HCT116 (cell line): ENCODE measurements around the gene SULT6B1.

Experiments used
- EZH2 ChIP-seq: fragments of 200-600 bp; sonication (generic); IDR thresholded peaks from 2 replicates; pipeline ENCODE4 v1.6.1; 2017; ENCODE audit warnings: antibody characterized with exemption, mixed run types
- EZH2phosphoT487 ChIP-seq: fragments of 200-600 bp; IDR thresholded peaks from 2 replicates; pipeline ENCODE4 v1.6.1; 2018; ENCODE audit warnings: antibody characterized with exemption, borderline replicate concordance
- JUND ChIP-seq: IDR thresholded peaks from 2 replicates; pipeline ENCODE4 v1.6.1; 2012
- POLR2A ChIP-seq: IDR thresholded peaks from 2 replicates; pipeline ENCODE4 v1.7.0; 2011; ENCODE audit warnings: borderline replicate concordance; ENCODE audit not compliant: insufficient read depth, insufficient read length; ENCODE audit errors: extremely low read depth
- POLR2AphosphoS5 ChIP-seq: IDR thresholded peaks from 2 replicates; pipeline ENCODE4 v1.6.1; 2011; ENCODE audit warnings: mild to moderate bottlenecking, low read depth, low read length, moderate library complexity
- SIN3A ChIP-seq: IDR thresholded peaks from 2 replicates; pipeline ENCODE4 v1.6.1; 2012; ENCODE audit warnings: low read depth
- ZFX ChIP-seq: fragments of 450-650 bp; IDR thresholded peaks from 2 replicates; pipeline ENCODE4 v1.6.1; 2017
- TF ChIP-seq, protein P1 (sequence below), 3 experiments: fragments of 200-600 bp in 1 of 3; sonication (generic) in 1 of 3; IDR thresholded peaks in 2 of 3; conservative IDR thresholded peaks in 1 of 3; 2 replicates each; pipeline ENCODE4 v1.5.1; 2012 to 2017; ENCODE audit warnings: low read depth in 2 of 3, low read length in 2 of 3, antibody characterized with exemption in 1 of 3, borderline replicate concordance in 1 of 3, control low read depth in 1 of 3, mild to moderate bottlenecking in 1 of 3, mixed read lengths in 1 of 3, mixed run types in 1 of 3, moderate library complexity in 1 of 3; ENCODE audit not compliant: insufficient read depth in 1 of 3
- TF ChIP-seq, protein P2 (sequence below): IDR thresholded peaks from 2 replicates; pipeline ENCODE4 v1.6.1; 2011; ENCODE audit warnings: mild to moderate bottlenecking, low read length, moderate library complexity; ENCODE audit not compliant: insufficient replicate concordance; ENCODE audit errors: extremely low read depth
- TF ChIP-seq, protein P3 (sequence below): IDR thresholded peaks from 2 replicates; pipeline ENCODE4 v1.6.1; 2012

DNA sequence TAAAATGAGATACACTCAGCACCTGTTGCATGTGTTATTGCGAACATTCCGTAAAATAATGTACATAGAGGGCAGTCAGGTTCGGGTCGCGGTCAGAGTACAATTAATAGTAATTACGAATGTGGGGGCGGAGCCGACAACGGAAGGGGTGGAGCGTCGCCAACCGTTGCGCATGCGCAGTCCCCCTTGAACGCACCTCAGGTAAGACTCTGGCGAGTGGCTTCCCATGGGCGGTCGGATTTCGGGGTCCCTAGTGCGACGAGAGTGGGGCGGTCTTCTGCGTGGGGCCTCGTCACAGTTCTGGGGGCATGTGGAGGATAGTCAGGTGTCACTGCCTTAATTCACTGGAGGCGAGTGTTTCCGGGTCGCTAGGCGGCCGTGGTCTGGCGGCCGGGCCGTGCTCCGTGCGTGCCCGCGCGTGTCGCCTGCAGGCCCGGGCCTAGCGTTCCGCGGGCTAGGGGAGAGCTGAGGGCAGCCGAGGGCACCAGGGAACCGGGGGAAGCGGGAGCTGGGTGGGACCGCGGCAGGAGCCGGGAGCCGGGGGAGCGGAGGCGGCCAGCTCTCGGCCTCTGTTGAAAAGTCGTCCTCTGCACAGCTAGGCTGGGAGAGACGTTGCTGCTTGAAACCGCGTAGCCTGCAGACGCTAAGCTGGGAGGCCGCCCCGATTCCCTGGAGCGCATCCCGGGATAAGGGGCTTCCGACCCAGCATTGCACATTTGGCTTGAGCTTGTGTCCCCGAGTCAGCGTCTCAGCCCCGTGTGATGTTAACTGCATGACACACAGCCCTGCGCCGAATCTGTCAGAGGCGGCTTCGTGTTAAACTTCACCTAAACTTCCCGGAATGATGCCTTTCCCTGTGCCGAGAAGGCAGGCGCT lies 8.1 kb upstream of the SULT6B1 start, which contains the start of gene CEBPZOS:
- TF ChIP-seq, protein P1, sequence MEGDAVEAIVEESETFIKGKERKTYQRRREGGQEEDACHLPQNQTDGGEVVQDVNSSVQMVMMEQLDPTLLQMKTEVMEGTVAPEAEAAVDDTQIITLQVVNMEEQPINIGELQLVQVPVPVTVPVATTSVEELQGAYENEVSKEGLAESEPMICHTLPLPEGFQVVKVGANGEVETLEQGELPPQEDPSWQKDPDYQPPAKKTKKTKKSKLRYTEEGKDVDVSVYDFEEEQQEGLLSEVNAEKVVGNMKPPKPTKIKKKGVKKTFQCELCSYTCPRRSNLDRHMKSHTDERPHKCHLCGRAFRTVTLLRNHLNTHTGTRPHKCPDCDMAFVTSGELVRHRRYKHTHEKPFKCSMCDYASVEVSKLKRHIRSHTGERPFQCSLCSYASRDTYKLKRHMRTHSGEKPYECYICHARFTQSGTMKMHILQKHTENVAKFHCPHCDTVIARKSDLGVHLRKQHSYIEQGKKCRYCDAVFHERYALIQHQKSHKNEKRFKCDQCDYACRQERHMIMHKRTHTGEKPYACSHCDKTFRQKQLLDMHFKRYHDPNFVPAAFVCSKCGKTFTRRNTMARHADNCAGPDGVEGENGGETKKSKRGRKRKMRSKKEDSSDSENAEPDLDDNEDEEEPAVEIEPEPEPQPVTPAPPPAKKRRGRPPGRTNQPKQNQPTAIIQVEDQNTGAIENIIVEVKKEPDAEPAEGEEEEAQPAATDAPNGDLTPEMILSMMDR (IDR thresholded peaks at IDR 0.05 in 2 of 3, conservative IDR thresholded peaks at IDR 0.05 in 1 of 3; ENCODE audit: borderline replicate concordance in 1 of 3, insufficient read depth in 1 of 3, low read depth in 2 of 3, low read length in 2 of 3), result no peak
- TF ChIP-seq JUND, result no peak
- peak; percentile 98 for TF ChIP-seq POLR2AphosphoS5
- TF ChIP-seq, protein P2, sequence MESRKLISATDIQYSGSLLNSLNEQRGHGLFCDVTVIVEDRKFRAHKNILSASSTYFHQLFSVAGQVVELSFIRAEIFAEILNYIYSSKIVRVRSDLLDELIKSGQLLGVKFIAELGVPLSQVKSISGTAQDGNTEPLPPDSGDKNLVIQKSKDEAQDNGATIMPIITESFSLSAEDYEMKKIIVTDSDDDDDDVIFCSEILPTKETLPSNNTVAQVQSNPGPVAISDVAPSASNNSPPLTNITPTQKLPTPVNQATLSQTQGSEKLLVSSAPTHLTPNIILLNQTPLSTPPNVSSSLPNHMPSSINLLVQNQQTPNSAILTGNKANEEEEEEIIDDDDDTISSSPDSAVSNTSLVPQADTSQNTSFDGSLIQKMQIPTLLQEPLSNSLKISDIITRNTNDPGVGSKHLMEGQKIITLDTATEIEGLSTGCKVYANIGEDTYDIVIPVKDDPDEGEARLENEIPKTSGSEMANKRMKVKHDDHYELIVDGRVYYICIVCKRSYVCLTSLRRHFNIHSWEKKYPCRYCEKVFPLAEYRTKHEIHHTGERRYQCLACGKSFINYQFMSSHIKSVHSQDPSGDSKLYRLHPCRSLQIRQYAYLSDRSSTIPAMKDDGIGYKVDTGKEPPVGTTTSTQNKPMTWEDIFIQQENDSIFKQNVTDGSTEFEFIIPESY, result no peak
- TF ChIP-seq POLR2A, result peak; percentile 69
- TF ChIP-seq EZH2phosphoT487, result no peak
- TF ChIP-seq, protein P3, sequence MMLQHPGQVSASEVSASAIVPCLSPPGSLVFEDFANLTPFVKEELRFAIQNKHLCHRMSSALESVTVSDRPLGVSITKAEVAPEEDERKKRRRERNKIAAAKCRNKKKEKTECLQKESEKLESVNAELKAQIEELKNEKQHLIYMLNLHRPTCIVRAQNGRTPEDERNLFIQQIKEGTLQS, result no peak
- peak; percentile 97 for TF ChIP-seq ZFX
- TF ChIP-seq SIN3A, result peak; percentile 83
- no peak for TF ChIP-seq EZH2
